B cell (primary cell): ENCODE measurements around the gene TESMIN. TPM values are rescaled to one million over a fixed set of nuclear protein-coding genes. Genes with fewer than 3 reads are reported as not detected.

Source experiments
- ATAC-seq: fragments of 200-7000 bp; cut with Tn5 transposase; one replicate; pipeline ENCODE4 v1.10.0; 2021; ENCODE audit warnings: low read depth, mild to moderate bottlenecking, moderate number of reproducible peaks, moderate library complexity
- CTCF ChIA-PET: fragments of 350-600 bp; sonication (Branson Sonifier 250); formaldehyde crosslinking; loops from one replicate; lab custom pipeline; 2021; ENCODE audit warnings: antibody characterized with exemption, inconsistent platforms; lab: Charles Lee
- POLR2A ChIA-PET: fragments of 350-600 bp; sonication (Branson Sonifier 250); formaldehyde crosslinking; loops from one replicate; lab custom pipeline; 2021; ENCODE audit warnings: antibody characterized with exemption; lab: Charles Lee
- DNase-seq: peaks from one replicate; pipeline ENCODE4 v3.0.0; 2013
- H2AFZ ChIP-seq: 2 replicates; pipeline ENCODE4 v1.6.1; 2012; ENCODE audit warnings: mild to moderate bottlenecking, low read depth, low read length; ENCODE audit not compliant: insufficient read depth, poor library complexity, severe bottlenecking
- H3K27ac ChIP-seq, 2 donors: 1 replicate in 1 of 2; 2 replicates in 1 of 2; pipeline ENCODE4 v1.5.1; 2012 to 2013; ENCODE audit warnings: low read length in 2 of 2, mild to moderate bottlenecking in 2 of 2, moderate library complexity in 1 of 2
- H3K27me3 ChIP-seq, 4 experiments: fragments of 200-600 bp in 1 of 4; sonication (generic) in 1 of 4; replicated peaks in 1 of 4; 1 replicate in 2 of 4; 2 replicates in 2 of 4; pipeline versions ENCODE4 v1.6.1 to v1.7.0; 2013 to 2016; ENCODE audit warnings: low read length in 3 of 4, mild to moderate bottlenecking in 2 of 4, mixed read lengths in 1 of 4, moderate library complexity in 1 of 4; ENCODE audit not compliant: insufficient read depth in 4 of 4, control insufficient read depth in 3 of 4; ENCODE audit errors: control extremely low read depth in 1 of 4
- H3K36me3 ChIP-seq, 2 experiments: replicated peaks in 1 of 2; 1 replicate in 1 of 2; 2 replicates in 1 of 2; pipeline versions ENCODE4 v1.6.1 to v1.7.1; 2013; ENCODE audit warnings: low read length in 1 of 2; ENCODE audit not compliant: insufficient read depth in 2 of 2, control insufficient read depth in 1 of 2; ENCODE audit errors: control extremely low read depth in 1 of 2, extremely low read depth in 1 of 2
- H3K4me1 ChIP-seq, 2 donors: fragments of 200-600 bp in 1 of 2; sonication (generic) in 1 of 2; 1 replicate in 1 of 2; 2 replicates in 1 of 2; pipeline versions ENCODE4 v1.5.1 to v1.6.1; 2013 to 2017; ENCODE audit warnings: low read length in 2 of 2; ENCODE audit not compliant: control insufficient read depth in 2 of 2, insufficient read depth in 2 of 2
- H3K4me2 ChIP-seq: replicated peaks from 2 replicates; pipeline ENCODE3; 2012; ENCODE audit warnings: mild to moderate bottlenecking, low read depth, low read length; ENCODE audit not compliant: poor library complexity, severe bottlenecking
- H3K4me3 ChIP-seq, 5 experiments: fragments of 200-600 bp in 1 of 5; sonication (generic) in 1 of 5; 1 replicate in 3 of 5; 2 replicates in 2 of 5; pipeline versions ENCODE4 v1.5.1 to v1.7.0; 2011 to 2016; ENCODE audit warnings: low read length in 4 of 5, mild to moderate bottlenecking in 4 of 5, low read depth in 2 of 5, control low read depth in 1 of 5, moderate library complexity in 1 of 5; ENCODE audit not compliant: insufficient read depth in 1 of 5; ENCODE audit errors: control extremely low read depth in 1 of 5, extremely low read depth in 1 of 5
- H3K79me2 ChIP-seq: fragments of 200-600 bp; sonication (generic); one replicate; pipeline ENCODE4 v1.6.0; 2016; ENCODE audit warnings: low read length; ENCODE audit not compliant: control insufficient read depth, insufficient read depth
- H3K9ac ChIP-seq: fragments of 200-600 bp; sonication (generic); 2 replicates; pipeline ENCODE4 v1.6.1; 2017; ENCODE audit warnings: mild to moderate bottlenecking, low read length, moderate library complexity
- H3K9me3 ChIP-seq, 3 donors: one replicate each; pipeline versions ENCODE4 v1.6.1 to v1.7.1; 2013; ENCODE audit warnings: low read length in 2 of 3; ENCODE audit not compliant: control insufficient read depth in 2 of 3, insufficient read depth in 1 of 3; ENCODE audit errors: control extremely low read depth in 1 of 3
- H4K20me1 ChIP-seq: 2 replicates; pipeline ENCODE4 v1.6.0; 2012; ENCODE audit warnings: mild to moderate bottlenecking, low read length; ENCODE audit not compliant: insufficient read depth, control insufficient read depth, poor library complexity, severe bottlenecking
- H3K27ac Mint-ChIP-seq: one replicate; pipeline ENCODE4 v1.8.0; 2021; ENCODE audit warnings: mixed read lengths
- H3K27me3 Mint-ChIP-seq: one replicate; pipeline ENCODE4 v1.8.0; 2021; ENCODE audit warnings: mixed read lengths
- H3K4me1 Mint-ChIP-seq: one replicate; pipeline ENCODE4 v1.8.0; 2021; ENCODE audit warnings: mixed read lengths
- H3K4me3 Mint-ChIP-seq: one replicate; pipeline ENCODE4 v1.8.0; 2021; ENCODE audit warnings: mixed read lengths
- H3K9me3 Mint-ChIP-seq: one replicate; pipeline ENCODE4 v1.8.0; 2022; ENCODE audit warnings: mixed read lengths; ENCODE audit not compliant: insufficient read depth
- CTCF ChIP-seq: fragments of 200-600 bp; IDR thresholded peaks from one replicate; pipeline ENCODE4 v1.8.0; 2022; ENCODE audit warnings: antibody characterized with exemption, mild to moderate bottlenecking
- EZH2 ChIP-seq: IDR thresholded peaks from 2 replicates; pipeline ENCODE4 v1.6.1; 2012; ENCODE audit warnings: borderline replicate concordance, low read depth, mild to moderate bottlenecking, moderate library complexity, low read length; ENCODE audit not compliant: insufficient read depth, poor library complexity, severe bottlenecking
- WGBS: methylation state at CpG from one replicate; pipeline ENCODE4 v1.1.5; 2013; ENCODE audit warnings: missing lambda C conversion rate; ENCODE audit not compliant: insufficient coverage; 5-methylcytosine and 5-hydroxymethylcytosine counted together
- intact Hi-C: fragments of 100-400 bp; cut with micrococcal nuclease; formaldehyde crosslinking; loops from one replicate; pipeline ENCODE4 v1.10.0; 2022
- polyA plus RNA-seq: library from polyadenylated mRNA; depleted of rRNA; stranded (reverse); fragments of >200 nt; gene quantifications from 2 replicates; pipeline ENCODE4 v1.2.3, GENCODE V29; 2012
- total RNA-seq, 2 donors: library from RNA; stranded (reverse); fragments of 120-200 nt in 1 of 2; gene quantifications; 1 replicate in 1 of 2; 2 replicates in 1 of 2; pipeline versions ENCODE4 v1.2.3 to v1.2.4, GENCODE V29; 2013 to 2022

Gene TESMIN
- total and polyA plus RNA-seq, 2 donors (not counting 1 experiment from before 2014, with no cell fraction given) = 3.2 to 4.3 TPM

- Histone ChIP-seq H3K36me3 (no peaks in the 10 kb centered on the region), H3K4me1 (no peaks in the 10 kb centered on the region), H4K20me1 (no peaks in the 10 kb centered on the region), H3K4me2 (no peak overlapping the region), H3K4me3 (no peak overlapping the region), H3K79me2 (no peaks in the 10 kb centered on the region), H3K9ac (no peak overlapping the region), H2AFZ (no peak overlapping the region), H3K27me3 (peaks cover 0 to 12% (median 4%) of the 10 kb centered on the region in 4 experiments), H3K27ac (no peak overlapping the region), H3K9me3 (peaks cover 1 to 28% (median 9%) of the 10 kb centered on the region in 3 donors)
- ChIA-PET POLR2A (no interaction called here), CTCF (no interaction called here)
- TF ChIP-seq CTCF (no peak), EZH2 (no peak)
- 84% methylated on average over 2 of the region's 5 CpGs for WGBS
- no peak for DNase-seq
- peaks cover 7% of the 10 kb centered on the region for H3K9me3 Mint-ChIP-seq
- no peak overlapping the region for H3K4me3 Mint-ChIP-seq
- H3K4me1 Mint-ChIP-seq = no peaks in the 10 kb centered on the region
- intact Hi-C loops = no loop called here
- ATAC-seq = no peak
- no peak overlapping the region for H3K27ac Mint-ChIP-seq
- peaks cover 55% of the 10 kb centered on the region for H3K27me3 Mint-ChIP-seq
Measured at GRCh38 chr11:68694431-68695297, 56.7 kb downstream of the TESMIN start.

- H4K20me1 ChIP-seq = no peaks in the 10 kb centered on the region
- ATAC-seq = no peak
- CTCF ChIA-PET = no interaction called here
- no peak for DNase-seq
- WGBS = 97% methylated on average over 8 of the region's 10 CpGs
- POLR2A ChIA-PET = no interaction called here
- H3K27me3 ChIP-seq = peaks cover 0 to 7% (median 3%) of the 10 kb centered on the region in 4 experiments
- no peak overlapping the region for H2AFZ ChIP-seq
- H3K27ac Mint-ChIP-seq = no peak overlapping the region
- H3K9me3 ChIP-seq = peaks cover 0 to 25% (median 9%) of the 10 kb centered on the region in 3 donors
- no peaks in the 10 kb centered on the region for H3K36me3 ChIP-seq
- no peaks in the 10 kb centered on the region for H3K4me1 ChIP-seq
- no peak overlapping the region for H3K4me3 ChIP-seq
- H3K4me1 Mint-ChIP-seq = no peaks in the 10 kb centered on the region
- TF ChIP-seq CTCF = no peak
- intact Hi-C loops = no loop called here
- no peak overlapping the region for H3K9ac ChIP-seq
- no peak overlapping the region for H3K4me2 ChIP-seq
- H3K4me3 Mint-ChIP-seq = no peak overlapping the region
- H3K9me3 Mint-ChIP-seq = peaks cover 7% of the 10 kb centered on the region
- H3K27me3 Mint-ChIP-seq = peaks cover 52% of the 10 kb centered on the region
- H3K27ac ChIP-seq = no peak overlapping the region
- no peaks in the 10 kb centered on the region for H3K79me2 ChIP-seq
Measured at GRCh38 chr11:68693484-68693882, 57.8 kb downstream of the TESMIN start.
